WTC11 (cell line): ENCODE results near the gene TBCCD1. TPM values are rescaled to one million over a fixed set of nuclear protein-coding genes. Genes with fewer than 3 reads are reported as not detected.

Source experiments
- ATAC-seq: fragments of 200-7000 bp; cut with Tn5 transposase; 2 replicates; pipeline ENCODE4 v1.10.0; 2021; ENCODE audit warnings: mild to moderate bottlenecking, moderate library complexity
- Bru-seq: library from RNA; stranded (reverse); fragments of 400-500 nt; gene quantifications from one replicate; lab custom pipeline; 2021; lab: Mats Ljungman, UMichigan
- CTCF ChIA-PET: fragments of 300-600 bp; sonication (Branson Sonifier 250); formaldehyde crosslinking; loops from one replicate; lab custom pipeline; 2021; ENCODE audit warnings: antibody characterized with exemption; lab: Charles Lee
- POLR2A ChIA-PET: fragments of 350-600 bp; sonication (Branson Sonifier 250); formaldehyde crosslinking; loops from one replicate; lab custom pipeline; 2021; ENCODE audit warnings: antibody characterized with exemption; lab: Charles Lee
- DNase-seq: peaks from one replicate; pipeline ENCODE4 v3.0.0; 2021; ENCODE audit warnings: low spot score
- H3K27ac Mint-ChIP-seq: 2 replicates; pipeline ENCODE4 v1.8.0; 2021; ENCODE audit warnings: mixed read lengths
- H3K27me3 Mint-ChIP-seq: 2 replicates; pipeline ENCODE4 v1.8.0; 2021; ENCODE audit warnings: low read depth, mild to moderate bottlenecking, moderate library complexity, mixed read lengths
- H3K36me3 Mint-ChIP-seq: 2 replicates; pipeline ENCODE4 v1.8.0; 2021; ENCODE audit warnings: mixed read lengths
- H3K4me1 Mint-ChIP-seq: 2 replicates; pipeline ENCODE4 v1.8.0; 2022; ENCODE audit warnings: mixed read lengths
- H3K4me3 Mint-ChIP-seq: 2 replicates; pipeline ENCODE4 v1.8.0; 2021; ENCODE audit warnings: mild to moderate bottlenecking, moderate library complexity, mixed read lengths
- H3K9me3 Mint-ChIP-seq: 2 replicates; pipeline ENCODE4 v1.8.0; 2021; ENCODE audit warnings: mixed read lengths
- CBFB ChIP-seq: sonication (generic); formaldehyde crosslinking; IDR thresholded peaks from 2 replicates; pipeline ENCODE4 v1.8.1; 2022; ENCODE audit warnings: mild to moderate bottlenecking, low read depth, missing genetic modification reagents
- CREM ChIP-seq: sonication (generic); formaldehyde crosslinking; IDR thresholded peaks from 2 replicates; pipeline ENCODE4 v1.8.1; 2022; ENCODE audit warnings: mild to moderate bottlenecking, missing genetic modification reagents, moderate library complexity
- E2F1 ChIP-seq: sonication (generic); formaldehyde crosslinking; IDR thresholded peaks from 2 replicates; pipeline ENCODE4 v1.8.0; 2022; ENCODE audit warnings: mild to moderate bottlenecking, missing genetic modification reagents
- E2F5 ChIP-seq: sonication (generic); formaldehyde crosslinking; IDR thresholded peaks from 2 replicates; pipeline ENCODE4 v1.8.1; 2022; ENCODE audit warnings: mild to moderate bottlenecking, moderate library complexity, missing genetic modification reagents
- ETV6 ChIP-seq: sonication (generic); formaldehyde crosslinking; IDR thresholded peaks from 2 replicates; pipeline ENCODE4 v1.8.1; 2022; ENCODE audit warnings: mild to moderate bottlenecking, missing genetic modification reagents
- FOXK1 ChIP-seq: sonication (generic); formaldehyde crosslinking; IDR thresholded peaks from 2 replicates; pipeline ENCODE4 v1.8.0; 2022; ENCODE audit warnings: mild to moderate bottlenecking, moderate library complexity, missing genetic modification reagents
- FOXP4 ChIP-seq: sonication (generic); formaldehyde crosslinking; IDR thresholded peaks from 2 replicates; pipeline ENCODE4 v1.8.0; 2022; ENCODE audit warnings: mild to moderate bottlenecking, missing genetic modification reagents
- GABPB1 ChIP-seq: sonication (generic); formaldehyde crosslinking; IDR thresholded peaks from 2 replicates; pipeline ENCODE4 v1.8.1; 2023; ENCODE audit warnings: mild to moderate bottlenecking, missing genetic modification reagents
- HMGXB4 ChIP-seq: sonication (generic); formaldehyde crosslinking; IDR thresholded peaks from 2 replicates; pipeline ENCODE4 v1.8.1; 2023; ENCODE audit warnings: mild to moderate bottlenecking, moderate library complexity, missing genetic modification reagents
- KAT7 ChIP-seq: sonication (generic); formaldehyde crosslinking; IDR thresholded peaks from 2 replicates; pipeline ENCODE4 v1.8.1; 2023; ENCODE audit warnings: missing genetic modification reagents, mild to moderate bottlenecking, borderline replicate concordance
- MAX ChIP-seq: sonication (generic); formaldehyde crosslinking; IDR thresholded peaks from 2 replicates; pipeline ENCODE4 v1.8.0; 2022; ENCODE audit warnings: mild to moderate bottlenecking, missing genetic modification reagents
- NFE2L1 ChIP-seq: sonication (generic); formaldehyde crosslinking; IDR thresholded peaks from 2 replicates; pipeline ENCODE4 v1.8.1; 2023; ENCODE audit warnings: missing genetic modification reagents
- NFYB ChIP-seq: sonication (generic); formaldehyde crosslinking; conservative IDR thresholded peaks from 2 replicates; pipeline ENCODE4 v1.8.0; 2022; ENCODE audit warnings: low read depth, missing genetic modification reagents
- NR3C1 ChIP-seq: sonication (generic); formaldehyde crosslinking; conservative IDR thresholded peaks from 2 replicates; pipeline ENCODE4 v1.8.1; 2023; ENCODE audit warnings: low read depth, mild to moderate bottlenecking, missing genetic modification reagents
- PRRX2 ChIP-seq: fragments of 250-450 bp; sonication (Bioruptor Pico); IDR thresholded peaks from 2 replicates; pipeline ENCODE4 v1.8.0; 2021; ENCODE audit warnings: mild to moderate bottlenecking
- RELA ChIP-seq: sonication (generic); formaldehyde crosslinking; IDR thresholded peaks from 2 replicates; pipeline ENCODE4 v1.8.1; 2022; ENCODE audit warnings: missing genetic modification reagents, mild to moderate bottlenecking, borderline replicate concordance
- SMAD4 ChIP-seq: sonication (generic); formaldehyde crosslinking; IDR thresholded peaks from 2 replicates; pipeline ENCODE4 v1.8.0; 2022; ENCODE audit warnings: mild to moderate bottlenecking, missing genetic modification reagents
- SP1 ChIP-seq: sonication (generic); formaldehyde crosslinking; conservative IDR thresholded peaks from 2 replicates; pipeline ENCODE4 v1.8.1; 2022; ENCODE audit warnings: missing genetic modification reagents
- TEAD1 ChIP-seq: sonication (generic); formaldehyde crosslinking; IDR thresholded peaks from 2 replicates; pipeline ENCODE4 v1.8.0; 2022; ENCODE audit warnings: mild to moderate bottlenecking, missing genetic modification reagents
- ZNF232 ChIP-seq: sonication (generic); formaldehyde crosslinking; IDR thresholded peaks from 2 replicates; pipeline ENCODE4 v1.8.0; 2022; ENCODE audit warnings: mild to moderate bottlenecking, missing genetic modification reagents
- ZNF263 ChIP-seq: sonication (generic); formaldehyde crosslinking; IDR thresholded peaks from 2 replicates; pipeline ENCODE4 v1.8.1; 2022; ENCODE audit warnings: low read depth, mild to moderate bottlenecking, moderate library complexity, missing genetic modification reagents
- ZNF281 ChIP-seq: sonication (generic); formaldehyde crosslinking; IDR thresholded peaks from 2 replicates; pipeline ENCODE4 v1.8.0; 2023; ENCODE audit warnings: mild to moderate bottlenecking, missing genetic modification reagents
- long read RNA-seq, 3 experiments: library from RNA in 1 of 3; library from capped mRNA in 1 of 3; library from polyadenylated mRNA in 1 of 3; unstranded in 2 of 3; stranded (forward) in 1 of 3; transcript quantifications; one replicate each; pipeline ENCODE4 v2.0.0, GENCODE V29; 2021
- total RNA-seq: library from RNA; stranded (reverse); gene quantifications from 3 replicates; pipeline ENCODE4 v1.2.3, GENCODE V29; 2021

The TBCCD1 gene
- total RNA-seq (10.6 to 11.5 TPM (median 11.3 TPM) in 3 replicates), Bru-seq, nascent RNA (percentile 71 among the genes with signal in this experiment)
- long read RNA-seq, experiment 1, transcript TBCCD1-201 (8 exons, 2,441 nt) = major isoform, 93 of 112 reads
- long read RNA-seq, experiment 1, partial matches to known transcripts = 4 of 112 reads
- long read RNA-seq, experiment 1, other reads (novel, unspliced or antisense) = 12 of 112 reads
- long read RNA-seq, experiment 2, partial matches to known transcripts = 2 of 5 reads
- long read RNA-seq, experiment 2, other reads (novel, unspliced or antisense) = 2 of 5 reads
- long read RNA-seq, experiment 3 = 0 reads

GRCh38 chr3:186567072-186567921 lies at the start of gene TBCCD1:
TSS of gene TBCCD1 (minus strand) at chr3:186567339. CDS start at chr3:186564329, 3,010 bp downstream.
- no peaks in the 10 kb centered on the region for H3K9me3 Mint-ChIP-seq
- H3K4me1 Mint-ChIP-seq = peaks cover 31% of the 10 kb centered on the region
- ChIA-PET POLR2A (interaction anchor here (0.9 kb wide), 1 partner anchor 459 kb away, joined by 3 read pairs; no protein-coding TSS in a partner anchor), CTCF (interaction anchor here (1.3 to 3.4 kb wide), 2 partner anchors 27 to 47 kb away, joined by 5 to 15 read pairs; no protein-coding TSS in a partner anchor)
- H3K4me3 Mint-ChIP-seq = peak within 1 kb of the TSS; percentile 88
- H3K36me3 Mint-ChIP-seq = no peaks in the 10 kb centered on the region
- no peaks in the 10 kb centered on the region for H3K27me3 Mint-ChIP-seq
- H3K27ac Mint-ChIP-seq = peak within 1 kb of the TSS; percentile 91
- DNase-seq = peak; percentile 94
- peak; percentile 62 for ATAC-seq
- 0 out of 2 replicates have a peak, but pooled peaks have one; percentile 39 for TF ChIP-seq CREM (CRISPR knock-in tag)
- TF ChIP-seq ZNF281 (CRISPR knock-in tag) = no peak
- peak; percentile 66 for TF ChIP-seq FOXK1 (CRISPR knock-in tag)
- TF ChIP-seq FOXP4 (CRISPR knock-in tag) = peak; percentile 83
- TF ChIP-seq GABPB1 (CRISPR knock-in tag) = peak; percentile 41
- peak; percentile 93 for TF ChIP-seq E2F5 (CRISPR knock-in tag)
- TF ChIP-seq ZNF232 (CRISPR knock-in tag) = no peak
- 0 out of 2 replicates have a peak, but pooled peaks have one; percentile 39 for TF ChIP-seq KAT7 (CRISPR knock-in tag)
- peak; percentile 36; the same call in 1 of the 2 replicates for TF ChIP-seq NFYB (CRISPR knock-in tag)
- peak; percentile 91 for TF ChIP-seq SP1
- no peak for TF ChIP-seq ZNF263 (CRISPR knock-in tag)
- TF ChIP-seq HMGXB4 = peak; percentile 61; the same call in 1 of the 2 replicates
- 0 out of 2 replicates have a peak, but pooled peaks have one; percentile 48 for TF ChIP-seq NFE2L1 (CRISPR knock-in tag)
- peak; percentile 31; the same call in 1 of the 2 replicates for TF ChIP-seq MAX (CRISPR knock-in tag)
- no peak for TF ChIP-seq SMAD4
- peak; percentile 65 for TF ChIP-seq ETV6 (CRISPR knock-in tag)
- peak; percentile 86; the same call in 1 of the 2 replicates for TF ChIP-seq CBFB (CRISPR knock-in tag)
- TF ChIP-seq E2F1 = 0 out of 2 replicates have a peak, but pooled peaks have one; percentile 60
- no peak for TF ChIP-seq RELA
- TF ChIP-seq PRRX2 (CRISPR knock-in tag) = 0 out of 2 replicates have a peak, but pooled peaks have one; percentile 41
- 0 out of 2 replicates have a peak, but pooled peaks have one; percentile 70 for TF ChIP-seq NR3C1 (CRISPR knock-in tag)
- peak; percentile 60 for TF ChIP-seq TEAD1 (CRISPR knock-in tag)
